Gastroesophageal sphincter (tissue), 3 donors: Measurements from ENCODE around the gene THY1.

ENCODE experiments used
- EP300 ChIP-seq: sonication (generic); formaldehyde crosslinking; IDR thresholded peaks from one replicate; pipeline ENCODE4 v1.6.1; 2017; ENCODE audit warnings: antibody characterized with exemption, mild to moderate bottlenecking
- POLR2A ChIP-seq, 2 donors: fragments of 450-650 bp; IDR thresholded peaks; one replicate each; pipeline ENCODE4 v1.6.1; 2017; ENCODE audit warnings: antibody characterized with exemption in 2 of 2, mild to moderate bottlenecking in 2 of 2, moderate library complexity in 1 of 2
- POLR2AphosphoS5 ChIP-seq: sonication (generic); formaldehyde crosslinking; IDR thresholded peaks from one replicate; pipeline ENCODE4 v1.6.1; 2017; ENCODE audit warnings: antibody characterized with exemption
- TF ChIP-seq, protein P1 (sequence below), 4 experiments: fragments of 200-600 bp in 2 of 4; fragments of 450-650 bp in 2 of 4; sonication (generic) in 1 of 4; IDR thresholded peaks; one replicate each; pipeline ENCODE4 v1.5.1; 2017 to 2019; ENCODE audit warnings: antibody characterized with exemption in 4 of 4, mild to moderate bottlenecking in 2 of 4, moderate library complexity in 2 of 4

DNA sequence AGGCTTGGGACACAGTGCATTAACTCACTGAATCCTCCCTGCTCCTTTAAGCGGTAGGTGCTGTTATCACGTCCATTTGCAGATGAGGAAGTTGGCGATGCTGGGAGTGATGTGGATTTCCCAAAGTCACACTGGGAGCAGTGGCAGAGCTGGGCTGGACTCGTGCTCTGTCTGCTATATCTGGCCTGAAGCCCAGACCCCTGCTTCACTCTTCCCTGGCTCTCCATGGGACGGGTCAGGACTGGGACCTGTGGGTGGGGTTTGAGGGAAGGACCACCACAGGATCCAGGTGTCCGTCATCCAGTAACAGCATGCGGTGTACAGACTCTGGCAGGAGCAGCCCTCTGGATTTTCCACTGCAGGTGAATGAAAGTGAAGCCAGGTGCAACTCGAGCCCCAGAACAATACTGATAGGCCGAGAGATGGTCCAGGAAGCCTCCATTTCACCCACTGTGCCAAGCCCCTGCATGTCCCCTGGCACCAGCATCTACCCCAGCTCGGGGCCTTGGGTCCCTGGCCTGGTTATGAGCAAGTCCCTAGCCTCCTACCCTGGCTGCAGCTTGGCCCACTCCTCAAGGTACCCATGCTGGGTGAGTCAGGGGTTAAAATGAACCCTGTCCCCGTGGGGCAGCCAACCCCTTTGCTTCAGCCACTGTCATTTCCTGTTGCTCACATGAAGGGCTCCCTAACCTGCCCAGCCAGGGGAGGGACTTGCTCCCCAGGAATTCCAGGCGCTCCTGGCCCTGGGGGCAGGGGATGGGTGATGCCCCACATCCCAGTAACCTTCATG, 45.7 kb downstream of the THY1 start:
- TF ChIP-seq, protein P1, sequence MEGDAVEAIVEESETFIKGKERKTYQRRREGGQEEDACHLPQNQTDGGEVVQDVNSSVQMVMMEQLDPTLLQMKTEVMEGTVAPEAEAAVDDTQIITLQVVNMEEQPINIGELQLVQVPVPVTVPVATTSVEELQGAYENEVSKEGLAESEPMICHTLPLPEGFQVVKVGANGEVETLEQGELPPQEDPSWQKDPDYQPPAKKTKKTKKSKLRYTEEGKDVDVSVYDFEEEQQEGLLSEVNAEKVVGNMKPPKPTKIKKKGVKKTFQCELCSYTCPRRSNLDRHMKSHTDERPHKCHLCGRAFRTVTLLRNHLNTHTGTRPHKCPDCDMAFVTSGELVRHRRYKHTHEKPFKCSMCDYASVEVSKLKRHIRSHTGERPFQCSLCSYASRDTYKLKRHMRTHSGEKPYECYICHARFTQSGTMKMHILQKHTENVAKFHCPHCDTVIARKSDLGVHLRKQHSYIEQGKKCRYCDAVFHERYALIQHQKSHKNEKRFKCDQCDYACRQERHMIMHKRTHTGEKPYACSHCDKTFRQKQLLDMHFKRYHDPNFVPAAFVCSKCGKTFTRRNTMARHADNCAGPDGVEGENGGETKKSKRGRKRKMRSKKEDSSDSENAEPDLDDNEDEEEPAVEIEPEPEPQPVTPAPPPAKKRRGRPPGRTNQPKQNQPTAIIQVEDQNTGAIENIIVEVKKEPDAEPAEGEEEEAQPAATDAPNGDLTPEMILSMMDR (IDR thresholded peaks at IDR 0.05) = no peak
- TF ChIP-seq POLR2A (IDR thresholded peaks at IDR 0.05) (no peak), POLR2AphosphoS5 (no peak), EP300 (no peak)
